ENCODE results near the gene RBMY1D.
"Not testable (repeated sequence)": the region's sequence is repeated elsewhere in the genome, so short reads cannot be mapped to it uniquely, and the experiment has no call there.

The RBMY1D gene

DNA sequence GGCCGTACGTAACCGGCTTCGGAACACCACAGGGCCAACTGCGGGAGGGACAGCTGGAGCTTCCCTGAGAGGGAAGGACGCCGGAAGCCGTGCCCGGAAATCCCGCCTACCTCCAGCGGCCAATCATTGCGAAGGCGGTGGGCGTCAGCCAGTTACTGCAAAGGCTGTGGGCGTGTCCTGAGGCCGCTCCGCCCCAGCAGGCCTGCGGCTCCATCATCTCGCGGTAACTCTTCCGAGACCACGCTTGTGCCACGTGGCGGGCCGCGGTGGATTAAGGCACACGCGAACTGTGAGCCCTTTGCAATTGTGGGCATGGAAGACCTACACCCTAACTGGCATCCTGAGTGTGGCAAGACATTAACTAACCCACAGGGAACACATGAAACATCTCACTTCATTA is at the start of gene RBMY1D:
Gene RBMY1D, minus strand, starts transcription at position 101 of the 400 bp plus-strand sequence. CDS start 2,013 bp downstream, outside the sequence.
- DNase-seq = not testable (repeated sequence)

DNA sequence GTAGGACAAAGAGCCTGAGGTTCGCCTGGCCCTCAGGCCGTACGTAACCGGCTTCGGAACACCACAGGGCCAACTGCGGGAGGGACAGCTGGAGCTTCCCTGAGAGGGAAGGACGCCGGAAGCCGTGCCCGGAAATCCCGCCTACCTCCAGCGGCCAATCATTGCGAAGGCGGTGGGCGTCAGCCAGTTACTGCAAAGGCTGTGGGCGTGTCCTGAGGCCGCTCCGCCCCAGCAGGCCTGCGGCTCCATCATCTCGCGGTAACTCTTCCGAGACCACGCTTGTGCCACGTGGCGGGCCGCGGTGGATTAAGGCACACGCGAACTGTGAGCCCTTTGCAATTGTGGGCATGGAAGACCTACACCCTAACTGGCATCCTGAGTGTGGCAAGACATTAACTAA is 23.6 kb upstream of the RBMY1D start, which contains the start of gene RBMY1E:
Gene RBMY1E, minus strand, starts transcription at position 101 of the 400 bp plus-strand sequence. CDS start 1,978 bp downstream, outside the sequence.
- DNase-seq = not testable (repeated sequence)

DNA sequence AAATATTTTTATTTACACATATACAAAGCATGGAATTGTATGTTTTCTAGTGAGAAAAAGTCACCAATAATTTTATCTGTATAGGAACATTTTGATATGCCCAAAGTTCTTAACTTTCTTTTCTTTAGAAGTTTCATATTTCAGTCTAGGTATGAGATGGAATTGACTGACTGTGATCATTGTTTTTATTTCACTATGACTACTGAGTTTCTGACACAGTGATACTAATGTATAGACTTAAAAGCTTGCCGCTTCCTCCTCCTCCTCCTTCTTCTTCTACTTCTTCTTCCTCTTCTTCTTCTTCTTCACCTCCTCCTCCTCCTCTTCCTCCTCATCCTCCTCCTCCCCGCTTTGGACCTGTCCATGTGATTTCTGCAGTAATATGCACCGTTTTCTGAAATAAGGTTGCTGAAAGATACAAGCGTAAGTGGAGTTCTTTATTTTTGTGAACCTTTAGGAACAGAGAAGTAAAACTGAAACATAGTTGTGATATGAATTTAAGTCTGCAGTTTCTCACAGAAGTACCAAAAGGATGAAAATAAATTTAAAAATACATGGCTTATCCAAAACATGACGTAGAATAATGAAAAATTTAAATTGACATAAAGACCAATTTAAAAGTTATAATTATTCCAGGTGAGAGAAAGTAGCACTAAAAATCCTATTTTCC is 24.8 kb downstream of the RBMY1D start:
- DNase-seq = not testable (repeated sequence)

GRCh38 chrY:21845481-21845880 is 48.8 kb downstream of the RBMY1D start:
- DNase-seq = no peak

DNA sequence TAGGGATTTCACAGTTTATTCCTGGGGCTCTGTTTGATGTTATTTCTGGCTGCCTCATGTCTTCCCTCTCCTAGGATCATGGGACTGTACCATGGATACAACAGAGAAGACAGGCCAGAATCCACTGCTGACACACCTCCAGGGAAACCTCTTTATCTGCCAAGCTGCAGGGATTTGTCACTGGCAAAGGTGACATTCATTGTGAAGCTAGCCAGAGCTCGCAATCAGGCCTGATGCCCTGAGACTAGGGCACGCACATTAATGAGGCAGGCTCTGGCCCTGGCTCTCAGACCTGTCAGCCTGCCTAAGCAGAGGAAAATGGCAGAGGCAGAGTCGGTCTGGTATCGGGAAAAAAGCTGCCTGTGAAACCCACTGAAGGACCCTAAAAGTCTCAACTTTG is 52.2 kb downstream of the RBMY1D start:
- no peak for DNase-seq

DNA sequence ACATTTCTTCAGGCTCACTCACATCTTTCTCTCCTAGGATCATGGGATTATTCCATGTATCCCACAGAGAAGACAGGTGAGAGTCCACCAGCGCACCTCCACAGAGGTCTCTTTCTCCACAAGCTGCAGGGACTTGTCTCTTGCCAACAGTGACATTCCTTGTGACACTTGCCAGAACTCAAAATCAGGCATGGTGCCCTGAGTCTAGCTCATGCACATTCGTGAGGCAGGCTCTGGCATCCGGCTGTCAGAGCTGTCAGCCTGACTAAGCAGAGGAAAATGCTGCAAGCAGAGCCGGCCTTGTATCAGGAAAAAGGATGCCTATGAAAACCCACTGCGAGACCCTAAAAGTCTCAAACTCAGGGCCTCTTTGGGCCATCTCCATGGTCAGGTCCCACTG is 54.8 kb downstream of the RBMY1D start:
- no peak for DNase-seq

- no peak for DNase-seq
Measured at GRCh38 chrY:21836343-21836742, 58.0 kb downstream of the RBMY1D start.

DNA sequence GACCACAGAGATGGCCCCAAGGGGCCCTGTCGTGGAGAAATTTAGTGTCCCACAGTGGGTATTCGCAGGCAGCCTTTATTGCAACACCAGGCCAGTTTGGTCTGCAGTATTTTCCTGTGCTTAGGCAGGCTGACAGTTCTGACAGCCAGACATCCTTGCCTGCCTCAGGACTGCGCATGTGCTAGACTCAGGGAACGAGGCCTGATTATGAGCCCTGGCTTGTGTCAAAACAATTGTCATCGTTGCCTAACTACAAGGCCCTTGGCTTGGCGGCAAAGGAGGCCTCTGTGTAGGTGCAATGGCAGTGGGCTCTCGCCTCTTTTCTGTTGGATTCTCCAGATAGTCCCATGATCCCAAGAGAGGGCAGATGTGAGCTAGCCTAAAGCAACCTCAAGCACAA is 59.3 kb downstream of the RBMY1D start:
- no peak for DNase-seq
